ENCODE results near the gene CD300E. TPM values are rescaled to one million over a fixed set of nuclear protein-coding genes. Genes with fewer than 3 reads are reported as not detected.

CD300E gene, protein sequence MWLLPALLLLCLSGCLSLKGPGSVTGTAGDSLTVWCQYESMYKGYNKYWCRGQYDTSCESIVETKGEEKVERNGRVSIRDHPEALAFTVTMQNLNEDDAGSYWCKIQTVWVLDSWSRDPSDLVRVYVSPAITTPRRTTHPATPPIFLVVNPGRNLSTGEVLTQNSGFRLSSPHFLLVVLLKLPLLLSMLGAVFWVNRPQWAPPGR
- polyA plus RNA-seq (ENCODE audit: insufficient read length in 4 of 4), result under 1 TPM; 0.09 to 0.48 (median 0.25) TPM

DNA sequence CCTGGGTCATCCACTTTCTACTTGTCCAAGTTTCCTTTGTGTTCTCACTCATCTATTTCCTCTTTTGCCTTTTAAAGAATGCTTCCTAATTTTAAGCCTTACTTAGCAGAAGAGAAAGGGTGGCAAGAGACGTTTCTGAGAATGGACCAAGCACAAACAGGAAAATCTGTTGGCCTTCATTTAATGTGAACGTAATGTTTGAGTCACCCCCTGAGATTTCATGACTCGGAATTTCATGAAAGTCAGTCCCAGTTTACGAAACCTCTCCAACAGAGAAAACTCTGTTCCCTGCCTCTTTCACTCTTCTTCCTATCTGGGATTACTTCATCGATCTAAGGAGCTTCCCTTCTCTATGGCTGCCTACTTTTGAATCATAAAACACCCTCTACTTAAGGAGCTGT lies at the start of gene CD300E:
TSS of gene CD300E (minus strand) at position 46 of the 401 bp plus-strand sequence. CDS start 117 bp downstream, outside the sequence.
- no peak for DNase-seq (ENCODE audit: low read depth in 4 of 4, low spot score in 3 of 4)

DNA sequence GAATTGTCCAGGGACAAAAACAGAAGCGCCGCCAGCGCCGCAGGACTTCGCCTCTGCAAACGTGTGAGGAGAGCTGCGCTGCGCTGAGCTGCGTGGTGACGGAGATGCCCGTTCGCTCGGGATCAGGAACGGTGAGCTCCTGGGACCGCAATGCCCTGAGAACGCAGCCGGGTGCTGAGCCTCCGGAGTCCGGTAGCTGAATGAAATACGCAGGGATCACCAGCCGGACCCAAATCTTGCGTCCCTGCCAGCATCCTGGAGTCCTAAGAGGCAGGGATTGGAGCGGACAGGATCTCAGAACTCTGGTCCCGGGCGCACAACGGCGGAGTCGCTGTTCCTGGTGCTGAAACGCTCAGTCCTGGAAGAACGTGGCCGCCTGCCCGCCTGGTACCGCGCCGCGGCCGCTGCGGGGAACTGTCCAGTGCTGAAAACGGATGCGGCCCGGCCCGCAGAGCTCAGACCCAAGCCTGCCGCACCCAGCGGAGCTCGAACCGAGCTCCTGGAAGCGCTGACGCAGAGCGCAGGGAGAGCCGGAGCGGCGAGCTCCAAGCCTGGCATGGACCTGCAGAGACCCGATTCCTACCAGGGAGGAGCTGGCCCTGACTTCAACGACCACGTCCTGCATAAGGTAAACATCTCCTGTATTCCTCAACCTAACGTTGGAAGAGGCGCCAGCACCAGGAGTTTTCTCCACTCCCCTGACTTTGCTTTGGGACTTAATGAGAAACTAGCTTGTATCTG lies 47.7 kb upstream of the CD300E start:
- DNase-seq (ENCODE audit: low read depth in 4 of 4, low spot score in 3 of 4), result peak; percentile 71 to 84 (median 74)

- DNase-seq (ENCODE audit: low read depth in 4 of 4, low spot score in 3 of 4), result no peak
Measured at GRCh38 chr17:74670329-74670728, 46.8 kb upstream of the CD300E start.

- no peak for DNase-seq (ENCODE audit: low read depth in 4 of 4, low spot score in 3 of 4)
Measured at GRCh38 chr17:74663561-74663960, 40.0 kb upstream of the CD300E start.

DNA sequence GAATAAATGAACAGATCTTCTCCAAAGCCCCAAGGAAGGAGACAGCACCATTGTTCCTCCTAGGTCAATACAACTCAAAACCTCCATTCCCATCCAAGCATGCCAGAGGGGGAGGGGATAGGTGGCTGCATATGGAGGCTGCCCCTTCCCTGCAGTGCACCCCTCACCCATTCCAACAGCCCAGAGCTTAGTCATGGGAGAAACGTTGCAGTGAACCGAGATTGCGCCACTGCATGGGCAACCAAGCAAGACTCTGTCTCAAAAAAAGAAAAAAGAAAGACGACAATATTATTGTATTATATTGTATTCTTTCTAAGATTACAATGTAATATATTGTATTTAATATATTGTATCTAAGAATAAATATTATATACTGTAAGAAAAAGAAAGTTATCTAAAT lies 36.4 kb upstream of the CD300E start:
- DNase-seq (ENCODE audit: low read depth in 4 of 4, low spot score in 3 of 4), result no peak

GRCh38 chr17:74658620-74659019 lies 35.1 kb upstream of the CD300E start:
- no peak for DNase-seq (ENCODE audit: low read depth in 4 of 4, low spot score in 3 of 4)

- no peak for DNase-seq (ENCODE audit: low read depth in 4 of 4, low spot score in 3 of 4)
Measured at GRCh38 chr17:74654742-74655141, 31.2 kb upstream of the CD300E start.

GRCh38 chr17:74652020-74652419 lies 28.5 kb upstream of the CD300E start:
- DNase-seq (ENCODE audit: low read depth in 4 of 4, low spot score in 3 of 4), result no peak

GRCh38 chr17:74649909-74650308 lies 26.4 kb upstream of the CD300E start:
- DNase-seq (ENCODE audit: low read depth in 4 of 4, low spot score in 3 of 4), result no peak

GRCh38 chr17:74647871-74648672 lies 24.5 kb upstream of the CD300E start:
- no peak for DNase-seq (ENCODE audit: low read depth in 4 of 4, low spot score in 3 of 4)

DNA sequence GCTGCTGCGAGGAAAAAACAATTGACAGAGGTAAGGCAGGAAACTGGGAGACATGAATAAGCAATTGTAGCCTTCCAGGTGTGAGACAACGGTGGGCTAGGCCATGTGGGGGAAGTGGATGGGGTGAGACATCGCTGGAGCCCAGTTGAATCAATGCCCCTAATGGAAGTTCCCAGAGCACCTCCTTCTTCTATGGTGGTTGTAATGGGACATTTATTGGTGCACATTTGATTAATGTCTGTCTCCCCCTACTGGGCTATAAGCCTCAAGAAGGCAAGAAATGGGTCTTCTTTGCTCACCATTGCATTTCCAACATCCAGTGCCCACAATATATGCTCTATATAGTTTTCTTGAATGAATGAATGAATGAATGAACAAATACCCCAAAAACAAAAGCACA lies 22.7 kb upstream of the CD300E start:
- no peak for DNase-seq (ENCODE audit: low read depth in 4 of 4, low spot score in 3 of 4)

DNA sequence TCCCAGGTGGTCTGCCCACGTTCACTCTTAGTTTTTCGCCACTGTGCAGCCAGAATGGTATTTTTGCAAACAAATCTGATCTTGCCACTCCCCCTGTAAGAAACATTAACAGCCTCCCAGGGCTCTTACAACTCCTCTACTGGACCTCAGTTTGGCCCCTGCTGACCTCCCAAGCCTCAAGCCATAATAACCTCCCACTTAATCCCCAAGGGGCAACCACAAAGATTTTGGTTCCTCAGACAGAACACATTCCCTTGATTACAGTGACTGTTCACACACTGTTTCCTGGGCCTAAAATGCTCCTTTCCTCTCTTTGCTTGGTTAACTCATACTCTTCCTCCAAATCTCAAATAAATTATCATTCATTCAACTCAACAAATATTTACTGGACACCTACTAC lies 21.5 kb upstream of the CD300E start:
- DNase-seq (ENCODE audit: low read depth in 4 of 4, low spot score in 3 of 4), result no peak

- no peak for DNase-seq (ENCODE audit: low read depth in 4 of 4, low spot score in 3 of 4)
Measured at GRCh38 chr17:74644419-74644818, 20.9 kb upstream of the CD300E start.

GRCh38 chr17:74643826-74644225 lies 20.3 kb upstream of the CD300E start:
- no peak for DNase-seq (ENCODE audit: low read depth in 4 of 4, low spot score in 3 of 4)

DNA sequence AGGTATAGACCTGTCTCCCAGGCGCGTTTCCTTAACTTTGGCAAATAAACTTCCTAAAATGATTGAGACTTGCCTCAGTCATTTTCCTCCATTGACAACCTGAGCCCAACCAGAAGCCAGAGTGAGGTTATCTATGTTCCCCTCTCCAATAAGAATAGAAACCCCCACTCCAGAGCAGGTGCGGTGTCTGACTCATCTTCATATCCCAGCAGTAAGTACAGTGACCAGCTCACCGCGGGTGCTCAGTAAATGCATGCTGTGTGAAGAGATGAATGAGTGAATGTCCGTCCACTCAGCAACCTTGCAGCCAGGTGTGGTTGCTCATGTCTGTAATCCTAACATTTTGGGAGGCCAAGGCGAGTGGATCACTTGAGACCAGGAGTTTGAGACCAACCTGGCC lies 19.5 kb upstream of the CD300E start:
- DNase-seq (ENCODE audit: low read depth in 4 of 4, low spot score in 3 of 4), result no peak

- no peak for DNase-seq (ENCODE audit: low read depth in 4 of 4, low spot score in 3 of 4)
Measured at GRCh38 chr17:74642556-74642955, 19.0 kb upstream of the CD300E start.

DNA sequence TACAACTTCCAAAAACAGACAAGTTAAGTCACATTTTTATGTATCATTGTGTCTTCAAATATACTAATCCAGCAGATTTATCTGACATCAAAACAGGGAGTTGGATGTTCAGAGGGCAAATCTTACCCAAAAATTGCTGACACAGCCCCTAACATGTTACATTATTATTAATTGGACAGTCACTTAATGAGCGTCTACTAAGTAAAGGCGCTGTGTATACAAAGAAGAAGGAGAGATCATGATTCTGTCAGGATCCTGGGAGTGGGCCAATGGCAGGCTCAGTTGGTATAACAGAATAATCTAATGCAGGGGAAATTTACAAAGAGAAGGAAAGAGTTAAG lies 18.4 kb upstream of the CD300E start:
- DNase-seq (ENCODE audit: low read depth in 4 of 4, low spot score in 3 of 4), result no peak

- no peak for DNase-seq (ENCODE audit: low read depth in 4 of 4, low spot score in 3 of 4)
Measured at GRCh38 chr17:74641224-74641957, 17.9 kb upstream of the CD300E start.

- no peak for DNase-seq (ENCODE audit: low read depth in 4 of 4, low spot score in 3 of 4)
Measured at GRCh38 chr17:74639704-74640151, 16.2 kb upstream of the CD300E start.

DNA sequence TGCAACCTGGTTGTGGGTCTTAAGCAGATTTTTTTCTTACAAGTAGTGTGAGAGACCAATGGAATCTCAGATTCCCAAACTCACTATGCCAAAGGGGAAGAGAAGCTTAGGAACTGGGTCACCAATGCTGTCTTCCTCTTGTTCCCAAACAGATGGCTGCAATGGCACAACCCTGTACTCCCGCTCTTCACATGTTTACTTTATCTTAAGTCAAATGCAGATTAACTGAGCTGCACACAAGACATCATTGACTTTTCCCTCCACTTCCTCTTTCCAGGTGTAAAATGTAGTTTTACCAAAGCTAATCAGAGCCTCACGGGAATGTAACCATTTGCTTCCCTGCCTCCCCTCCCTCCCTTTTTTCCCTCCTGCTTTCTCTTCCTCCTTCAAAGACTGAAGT lies 14.4 kb upstream of the CD300E start:
- DNase-seq (ENCODE audit: low read depth in 4 of 4, low spot score in 3 of 4), result no peak

DNA sequence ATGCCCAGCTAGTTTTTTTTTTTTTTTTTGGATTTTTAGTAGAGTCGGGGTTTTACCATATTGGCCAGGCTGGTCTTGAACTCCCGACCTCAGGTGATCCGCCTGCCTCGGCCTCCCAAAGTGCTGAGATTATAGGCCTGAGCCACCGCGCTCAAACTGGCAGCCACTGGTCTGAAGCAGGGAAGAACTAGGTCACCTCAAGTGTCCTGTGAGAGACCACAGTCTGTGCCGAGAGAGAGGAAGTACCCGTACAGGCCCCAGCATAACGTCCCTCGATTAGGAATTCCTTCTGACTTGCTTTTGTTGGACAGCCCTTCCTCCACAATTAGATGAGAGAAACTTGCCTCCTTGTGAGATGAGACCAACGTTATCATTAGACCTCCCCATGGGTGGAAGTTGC lies 13.7 kb upstream of the CD300E start:
- DNase-seq (ENCODE audit: low read depth in 4 of 4, low spot score in 3 of 4), result no peak
